22Rv1 (cell line): ENCODE measurements around the gene CALU.

Experiments used
- H3K27ac ChIP-seq: fragments of 450-650 bp; 2 replicates; pipeline ENCODE4 v1.5.1; 2017
- CTCF ChIP-seq: fragments of 450-650 bp; IDR thresholded peaks from 2 replicates; pipeline ENCODE4 v1.5.1; 2017; ENCODE audit warnings: mild to moderate bottlenecking
- ZFX ChIP-seq: fragments of 450-650 bp; IDR thresholded peaks from 2 replicates; pipeline ENCODE4 v1.6.1; 2017; ENCODE audit warnings: antibody characterized with exemption, borderline replicate concordance

CALU gene

DNA sequence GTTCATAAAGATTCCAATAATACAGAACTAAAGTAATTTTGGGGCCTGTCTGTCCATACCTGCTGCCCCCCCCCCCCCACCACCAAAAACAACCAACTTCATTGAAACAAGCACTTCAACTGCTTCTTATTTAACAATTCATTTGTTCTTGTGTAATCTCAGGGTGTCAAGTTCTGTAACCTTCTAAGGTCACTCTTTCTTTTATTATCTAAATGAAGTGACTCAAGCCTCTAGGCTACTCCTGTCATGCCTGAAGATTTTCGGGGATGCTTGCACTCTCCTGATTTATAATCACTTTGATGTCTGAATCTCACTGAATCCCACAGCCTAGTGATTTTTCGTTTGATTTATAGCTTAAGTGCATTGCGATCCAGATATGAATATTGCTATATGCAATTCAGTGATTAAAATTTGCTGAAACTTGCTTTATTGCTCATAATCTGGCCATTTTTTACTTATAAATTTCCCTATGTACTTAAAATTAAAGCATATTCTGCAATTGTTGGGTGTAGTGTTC, 39.9 kb upstream of the CALU start:
- no peak overlapping the region for H3K27ac ChIP-seq
- TF ChIP-seq ZFX (no peak), CTCF (no peak)

DNA sequence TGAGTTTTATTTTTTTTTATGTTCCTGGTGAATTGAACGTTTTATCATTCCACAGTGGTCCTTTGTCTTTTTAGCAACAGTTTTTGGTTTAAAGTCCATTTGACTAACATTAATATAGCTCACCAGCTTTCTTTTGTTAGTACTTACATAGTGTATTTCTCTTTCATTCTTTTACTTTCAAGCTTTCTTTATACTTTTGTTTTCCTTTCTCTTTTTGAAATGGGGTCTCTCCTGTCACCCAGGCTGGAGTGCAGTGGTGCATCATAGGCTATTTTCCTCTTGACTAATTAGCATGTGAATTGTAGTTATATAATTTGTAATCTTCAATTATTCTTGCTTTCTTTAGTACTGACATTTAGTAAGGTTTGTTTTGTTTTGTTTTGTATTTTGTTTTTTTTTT, 39.3 kb upstream of the CALU start:
- H3K27ac ChIP-seq: no peak overlapping the region
- TF ChIP-seq CTCF: no peak
- no peak for TF ChIP-seq ZFX

DNA sequence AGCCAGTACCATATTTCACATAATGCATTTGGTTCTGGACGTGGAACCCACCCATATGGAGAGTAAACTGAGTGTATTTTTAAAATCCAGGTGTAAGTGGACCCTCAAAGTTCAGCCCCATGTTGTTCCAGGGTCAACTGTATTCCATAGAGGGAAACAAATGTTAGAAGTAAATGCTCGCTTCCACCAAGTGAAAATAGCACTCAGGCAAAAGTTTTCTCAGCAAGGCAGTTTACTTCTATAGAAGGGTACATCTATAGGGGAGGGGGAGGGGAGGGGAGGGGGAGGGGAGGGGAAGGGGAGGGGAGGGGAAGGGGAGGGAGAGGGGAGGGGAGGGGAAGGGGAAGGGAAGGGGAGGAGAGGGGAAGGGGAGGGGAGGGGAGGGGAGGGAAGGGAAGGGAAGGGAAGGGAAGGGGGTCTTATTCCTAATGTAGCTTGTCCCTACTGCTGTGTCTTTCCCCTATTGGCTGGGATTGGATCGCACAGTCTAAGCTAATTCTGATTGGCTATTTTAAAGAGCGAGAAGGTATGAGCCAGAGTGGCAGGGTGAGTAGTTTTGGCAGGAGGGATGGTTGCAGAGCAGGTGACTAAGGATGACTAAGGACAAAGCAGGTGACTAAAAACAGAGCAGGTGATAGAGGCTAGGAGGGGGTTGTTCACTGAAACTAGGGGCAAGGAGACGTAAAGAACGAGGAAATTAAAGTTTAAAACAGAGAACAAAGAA, 37.9 kb upstream of the CALU start:
- TF ChIP-seq CTCF (no peak), ZFX (no peak)

GRCh38 chr7:128703609-128704241, 35.4 kb upstream of the CALU start:
- no peak overlapping the region for H3K27ac ChIP-seq
- TF ChIP-seq ZFX (no peak), CTCF (no peak)

More for the DNA sequence above, 37.9 kb upstream of the CALU start:
- no peak overlapping the region for H3K27ac ChIP-seq

- no peak for TF ChIP-seq CTCF
- no peak for TF ChIP-seq ZFX
- no peak overlapping the region for H3K27ac ChIP-seq
Observed at GRCh38 chr7:128705891-128706333, 33.2 kb upstream of the CALU start.

DNA sequence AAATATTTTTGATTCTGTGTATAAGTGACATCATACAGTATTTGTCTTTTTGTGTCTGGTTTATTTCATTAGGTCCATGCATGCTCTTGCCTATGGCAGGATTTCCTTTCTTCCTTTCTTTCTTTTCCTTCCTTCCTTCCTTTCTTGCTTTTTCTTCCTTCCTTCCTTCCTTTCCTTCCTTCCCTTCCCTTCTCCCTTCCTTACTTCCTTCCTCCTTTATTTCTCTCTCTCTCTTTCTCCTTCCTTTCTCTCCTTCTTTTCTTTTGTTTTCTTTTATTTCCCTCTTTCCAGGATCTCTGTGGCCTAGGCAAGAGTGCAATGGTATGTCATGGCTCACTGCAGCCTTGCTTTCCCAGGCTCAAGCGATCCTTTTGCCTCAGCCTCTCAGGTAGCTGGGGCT, 31.4 kb upstream of the CALU start:
- H3K27ac ChIP-seq: no peak overlapping the region
- no peak for TF ChIP-seq ZFX
- no peak for TF ChIP-seq CTCF

- no peak for TF ChIP-seq CTCF
- TF ChIP-seq ZFX: no peak
- no peak overlapping the region for H3K27ac ChIP-seq
Observed at GRCh38 chr7:128708235-128708634, 30.9 kb upstream of the CALU start.
